Measurements from ENCODE around the gene PLAU. TPM values are rescaled to one million over a fixed set of nuclear protein-coding genes. Genes with fewer than 3 reads are reported as not detected.

Gene PLAU
- total RNA-seq, 6 experiments from 2014 or later, result 0.24 to 4.3 (median 0.87) TPM

DNA sequence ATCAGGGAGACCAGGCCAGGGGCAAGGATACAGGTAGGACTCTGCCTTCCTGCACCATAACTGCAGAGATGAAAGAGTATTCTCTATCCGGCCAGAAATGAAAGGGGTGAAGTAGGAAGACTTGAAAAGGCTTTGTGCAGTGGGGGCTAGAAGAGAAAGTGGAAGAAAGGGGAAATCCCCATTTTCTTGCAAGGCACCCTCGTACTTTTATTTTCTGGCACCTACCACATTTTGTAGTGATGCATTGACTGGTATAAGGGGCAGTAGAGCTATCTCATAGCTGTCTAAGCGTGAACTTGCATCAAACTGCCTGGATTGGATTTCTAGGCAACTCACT is 35.8 kb upstream of the PLAU start:
- peaks cover 0 to 21% (median 0%) of the 10 kb centered on the region in 4 donors for H3K4me1 ChIP-seq
- DNase-seq, result no peak
- 33% methylated on average over 3 of the region's 3 CpGs for WGBS (ENCODE audit: insufficient coverage, low coverage, low lambda C conversion rate, missing lambda C conversion rate)
- H3K9me3 ChIP-seq, result no peaks in the 10 kb centered on the region
- no peak for ATAC-seq
- H3K4me3 ChIP-seq, result peak overlapping the region; percentile 64 to 94 (median 78)
- H3K27me3 ChIP-seq, result no peaks in the 10 kb centered on the region
- intact Hi-C loops (cut with DNase I), result no loop called here
- no peak for TF ChIP-seq CTCF (IDR thresholded peaks at IDR 0.05)
- no peak for TF ChIP-seq POLR2A (IDR thresholded peaks at IDR 0.05)
- H3K27ac ChIP-seq, result peak overlapping the region in 2 of 3 donors; percentile 12 to 66
- no peaks in the 10 kb centered on the region for H3K36me3 ChIP-seq

DNA sequence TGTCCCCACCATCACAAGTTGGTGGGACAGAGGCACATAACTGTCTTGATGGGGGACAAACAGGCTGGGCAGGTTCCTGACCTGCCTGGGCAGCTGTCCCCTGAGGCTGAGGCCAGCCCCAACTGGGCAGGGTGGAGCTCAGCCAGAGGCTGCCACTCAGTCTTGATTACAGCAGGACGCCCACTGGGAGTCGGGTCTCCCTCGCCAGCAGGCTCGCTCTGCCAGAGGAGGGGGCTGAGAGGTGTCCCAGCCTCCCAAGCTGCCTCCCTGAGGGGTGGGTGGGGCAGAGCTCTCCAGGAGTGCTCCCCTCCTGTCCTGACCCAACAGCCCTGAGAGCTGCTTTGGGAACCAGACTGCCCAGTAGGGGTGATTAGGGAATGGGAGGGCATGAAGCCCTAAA is 34.8 kb upstream of the PLAU start:
- intact Hi-C loops (cut with DNase I), result no loop called here
- WGBS (ENCODE audit: insufficient coverage, low coverage, low lambda C conversion rate, missing lambda C conversion rate), result no CpG with 5 or more reads among the region's 4 CpGs
- H3K27me3 ChIP-seq, result no peaks in the 10 kb centered on the region
- no peak for DNase-seq
- no peak overlapping the region for H3K4me3 ChIP-seq
- peaks cover 0 to 18% (median 0%) of the 10 kb centered on the region in 4 donors for H3K4me1 ChIP-seq
- no peaks in the 10 kb centered on the region for H3K36me3 ChIP-seq
- no peak overlapping the region for H3K27ac ChIP-seq
- no peak for ATAC-seq
- no peak for TF ChIP-seq POLR2A (IDR thresholded peaks at IDR 0.05)
- TF ChIP-seq CTCF (IDR thresholded peaks at IDR 0.05), result no peak
- no peaks in the 10 kb centered on the region for H3K9me3 ChIP-seq

- Histone ChIP-seq H3K4me1 (peaks cover 0 to 14% (median 0%) of the 10 kb centered on the region in 4 donors), H3K36me3 (no peaks in the 10 kb centered on the region), H3K27me3 (no peaks in the 10 kb centered on the region), H3K9me3 (no peaks in the 10 kb centered on the region), H3K27ac (no peak overlapping the region), H3K4me3 (no peak overlapping the region)
- TF ChIP-seq CTCF (IDR thresholded peaks at IDR 0.05), result no peak
- TF ChIP-seq POLR2A (IDR thresholded peaks at IDR 0.05), result no peak
- intact Hi-C loops (cut with DNase I), result no loop called here
- DNase-seq, result no peak
- no peak for ATAC-seq
Measured at GRCh38 chr10:73876566-73876965, 34.4 kb upstream of the PLAU start.

DNA sequence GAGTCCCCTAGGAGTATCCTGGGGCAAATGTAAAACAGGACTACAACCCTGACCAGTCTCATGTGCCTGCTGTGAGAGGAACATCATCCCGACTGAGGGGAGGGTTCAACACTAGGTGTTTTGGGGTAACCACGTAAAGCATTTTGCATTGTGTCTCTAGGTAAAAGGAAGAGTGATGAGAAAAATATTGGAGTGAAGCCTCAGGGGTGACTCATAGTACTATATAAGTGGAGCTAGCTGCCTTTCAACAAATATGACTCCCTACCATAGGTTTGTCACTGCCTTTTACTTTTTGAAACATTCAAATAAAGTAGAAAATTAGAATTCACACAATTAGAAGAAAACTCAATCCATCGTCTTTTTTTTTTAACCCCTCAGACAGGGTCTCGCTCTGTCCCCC is 34.0 kb upstream of the PLAU start:
- Histone ChIP-seq H3K36me3 (no peaks in the 10 kb centered on the region), H3K27ac (no peak overlapping the region), H3K9me3 (no peaks in the 10 kb centered on the region), H3K4me3 (no peak overlapping the region), H3K4me1 (peaks cover 0 to 10% (median 0%) of the 10 kb centered on the region in 4 donors), H3K27me3 (no peaks in the 10 kb centered on the region)
- ATAC-seq (no peak), DNase-seq (no peak)
- 83% methylated on average over 4 of the region's 4 CpGs for WGBS (ENCODE audit: insufficient coverage, low coverage, low lambda C conversion rate, missing lambda C conversion rate)
- intact Hi-C loops (cut with DNase I), result no loop called here
- TF ChIP-seq CTCF (IDR thresholded peaks at IDR 0.05) (no peak), POLR2A (IDR thresholded peaks at IDR 0.05) (no peak)

- Histone ChIP-seq H3K27ac (no peak overlapping the region), H3K4me1 (peaks cover 0 to 5% (median 0%) of the 10 kb centered on the region in 4 donors), H3K36me3 (no peaks in the 10 kb centered on the region), H3K4me3 (no peak overlapping the region), H3K27me3 (no peaks in the 10 kb centered on the region), H3K9me3 (no peaks in the 10 kb centered on the region)
- TF ChIP-seq POLR2A (IDR thresholded peaks at IDR 0.05), result no peak
- no peak for TF ChIP-seq CTCF (IDR thresholded peaks at IDR 0.05)
- no peak for ATAC-seq
- intact Hi-C loops (cut with DNase I), result no loop called here
- 91% methylated on average over 5 of the region's 9 CpGs for WGBS (ENCODE audit: insufficient coverage, low coverage, low lambda C conversion rate, missing lambda C conversion rate)
- DNase-seq, result no peak
Measured at GRCh38 chr10:73877533-73878160, 33.3 kb upstream of the PLAU start.
